ENCODE data around the gene DENR. TPM values are rescaled to one million over a fixed set of nuclear protein-coding genes. Genes with fewer than 3 reads are reported as not detected.

The DENR gene
- total and polyA plus RNA-seq, 2 of the 13 experiments (the other 11 are each of a cell fraction or from before 2014, with no cell fraction given) = 30.0 to 59.1 TPM

- no peak for TF ChIP-seq ZNF318 (CRISPR knock-in tag; IDR thresholded peaks at IDR 0.05)
- TF ChIP-seq NONO (IDR thresholded peaks at IDR 0.05) = no peak
- no peak for TF ChIP-seq NONO (CRISPR knock-in tag; conservative IDR thresholded peaks at IDR 0.05)
- no peak for TF ChIP-seq ZNF432 (CRISPR knock-in tag; IDR thresholded peaks at IDR 0.05; ENCODE audit: borderline replicate concordance)
- no peak for TF ChIP-seq RNF219 (CRISPR knock-in tag; IDR thresholded peaks at IDR 0.05)
- no peak for TF ChIP-seq ZFP91 (CRISPR knock-in tag; IDR thresholded peaks at IDR 0.05; ENCODE audit: borderline replicate concordance)
- TF ChIP-seq HNRNPUL1 (IDR thresholded peaks at IDR 0.05; ENCODE audit: low read depth, low read length) = no peak
- peak; percentile 77 for TF ChIP-seq NCOR1 (IDR thresholded peaks at IDR 0.05; ENCODE audit: borderline replicate concordance, low read length)
- TF ChIP-seq ELF1 (CRISPR knock-in tag; IDR thresholded peaks at IDR 0.05) = no peak
- no peak for TF ChIP-seq SKI (IDR thresholded peaks at IDR 0.05; ENCODE audit: partially characterized antibody)
- no peak for TF ChIP-seq AHR (CRISPR knock-in tag; IDR thresholded peaks at IDR 0.05)
- no peak for TF ChIP-seq SNAI1 (CRISPR knock-in tag; IDR thresholded peaks at IDR 0.05; ENCODE audit: borderline replicate concordance)
- TF ChIP-seq CBX5 (CRISPR knock-in tag; IDR thresholded peaks at IDR 0.05; ENCODE audit: borderline replicate concordance) = no peak
- TF ChIP-seq RCOR2 (CRISPR knock-in tag; IDR thresholded peaks at IDR 0.05) = peak; percentile 75
- TF ChIP-seq ATAD3A (CRISPR knock-in tag; IDR thresholded peaks at IDR 0.05) = no peak
- TF ChIP-seq, protein P1, sequence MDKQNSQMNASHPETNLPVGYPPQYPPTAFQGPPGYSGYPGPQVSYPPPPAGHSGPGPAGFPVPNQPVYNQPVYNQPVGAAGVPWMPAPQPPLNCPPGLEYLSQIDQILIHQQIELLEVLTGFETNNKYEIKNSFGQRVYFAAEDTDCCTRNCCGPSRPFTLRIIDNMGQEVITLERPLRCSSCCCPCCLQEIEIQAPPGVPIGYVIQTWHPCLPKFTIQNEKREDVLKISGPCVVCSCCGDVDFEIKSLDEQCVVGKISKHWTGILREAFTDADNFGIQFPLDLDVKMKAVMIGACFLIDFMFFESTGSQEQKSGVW (CRISPR knock-in tag; IDR thresholded peaks at IDR 0.05; ENCODE audit: borderline replicate concordance) = no peak
- no peak for TF ChIP-seq ATF7-NPFF (CRISPR knock-in tag; IDR thresholded peaks at IDR 0.05; ENCODE audit: low read depth)
- no peak for TF ChIP-seq ZNF629 (CRISPR knock-in tag; conservative IDR thresholded peaks at IDR 0.05)
Observed at GRCh38 chr12:122721057-122721545, 31.5 kb upstream of the DENR start (continued).
